ENCODE results near the gene MOGAT2.

Gene MOGAT2

DNA sequence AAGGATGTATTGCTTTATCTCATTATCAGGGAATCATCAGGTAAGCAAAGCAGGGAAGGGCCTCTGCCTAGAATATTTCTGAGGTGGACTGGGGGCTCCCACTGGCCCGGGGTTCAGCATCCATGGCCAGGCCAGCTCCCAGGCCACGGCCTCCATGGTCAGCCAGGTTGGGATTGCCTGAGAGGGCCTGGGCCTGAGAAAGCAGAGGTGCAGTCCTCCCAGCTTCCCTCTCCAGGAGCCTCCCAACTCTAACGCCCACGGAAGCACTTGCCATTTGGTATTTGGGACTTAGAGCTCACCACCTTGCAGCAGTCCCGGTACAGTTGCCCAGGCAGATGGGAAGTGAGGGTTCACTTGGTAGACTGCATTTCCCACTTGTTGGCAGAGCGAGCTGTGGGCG, 63.7 kb downstream of the MOGAT2 start:
- no peak for DNase-seq

DNA sequence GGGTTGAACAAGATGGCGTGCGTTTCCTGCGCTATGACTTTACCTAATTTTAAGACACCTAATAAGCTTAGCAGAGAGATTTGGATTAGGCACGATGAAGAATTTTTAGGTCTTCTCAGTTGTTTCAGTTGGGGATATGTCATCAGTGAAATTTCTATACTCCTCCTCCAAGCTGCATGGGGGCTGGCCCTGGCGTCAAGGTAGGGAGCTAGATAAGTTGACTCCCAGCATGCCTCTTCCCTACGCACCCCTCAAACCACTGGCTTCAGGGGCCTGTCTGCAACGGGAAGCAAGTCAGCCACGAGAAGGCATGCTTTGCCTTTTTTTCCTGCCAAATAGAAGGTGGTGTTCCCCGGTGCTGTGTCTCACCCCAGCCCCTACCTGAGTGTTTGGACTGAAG, 64.2 kb downstream of the MOGAT2 start:
- DNase-seq: no peak

Measured in NCI-H2081 (cell line).